Measurements from ENCODE around the gene SLC9A1.

Gene SLC9A1

DNA sequence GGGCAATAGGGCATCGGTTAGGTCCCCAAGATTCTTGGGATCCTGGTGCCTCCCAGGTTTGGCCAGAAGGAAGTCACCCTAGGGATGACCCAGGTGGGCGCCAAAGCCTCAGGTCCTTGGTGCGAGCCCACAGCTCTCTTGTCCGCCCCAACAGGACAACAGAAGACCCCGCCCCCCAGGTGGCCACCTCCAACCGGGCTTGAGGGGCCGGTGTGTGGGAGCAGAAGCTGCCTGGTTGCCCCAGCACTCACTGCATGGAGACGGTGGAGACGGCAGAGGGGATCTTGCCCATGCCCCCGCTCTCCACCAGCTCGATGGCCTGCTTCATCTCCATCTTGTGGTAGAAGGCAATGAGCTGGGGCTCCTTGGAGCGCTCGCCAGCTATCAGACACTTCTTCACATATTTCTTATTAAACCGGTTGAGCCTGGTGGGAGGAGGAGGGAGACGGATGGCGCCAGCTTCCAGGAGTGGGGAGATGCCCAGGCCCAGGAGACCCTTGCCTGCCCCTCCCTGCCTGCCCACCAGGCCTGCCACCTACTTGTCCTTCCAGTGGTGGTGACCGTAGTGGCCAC, 52.7 kb downstream of the SLC9A1 start:
- ATAC-seq (replicated peaks) (no peak), DNase-seq (no peak)
- Mint-ChIP-seq H3K4me3 (no peak overlapping the region), H3K27ac (peak overlapping the region in 1 of 2 donors; percentile 78), H3K36me3 (ENCODE audit: insufficient read depth) (peaks cover 11% of the 10 kb centered on the region), H3K27me3 (no peaks in the 10 kb centered on the region), H3K9me3 (no peaks in the 10 kb centered on the region), H3K4me1 (ENCODE audit: low read depth in 2 of 2) (peaks cover 6 to 11% of the 10 kb centered on the region in 2 donors)

DNA sequence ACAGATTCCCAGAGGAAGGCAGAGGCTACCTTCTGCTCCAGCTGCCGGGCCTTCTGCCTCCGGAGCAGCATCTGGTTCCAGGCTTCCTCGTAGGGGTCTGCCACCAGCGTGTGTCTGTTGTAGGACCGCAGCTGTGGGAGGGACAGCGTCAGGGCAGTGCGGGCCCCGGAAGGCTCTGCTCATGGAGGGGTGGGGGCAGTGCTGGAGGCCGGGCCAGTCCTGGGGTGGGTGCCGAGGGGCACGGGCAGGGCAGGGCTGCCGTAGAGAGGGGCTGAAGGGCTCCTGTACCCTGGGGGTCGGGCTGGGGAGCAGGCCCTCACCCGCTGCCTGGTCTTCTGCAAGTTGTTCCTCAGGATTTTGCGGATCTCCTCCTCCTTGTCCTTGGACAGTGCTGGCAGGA, 53.2 kb downstream of the SLC9A1 start:
- ATAC-seq (replicated peaks) (no peak), DNase-seq (no peak)
- H3K36me3 Mint-ChIP-seq (ENCODE audit: insufficient read depth), result peaks cover 11% of the 10 kb centered on the region
- H3K9me3 Mint-ChIP-seq, result no peaks in the 10 kb centered on the region
- H3K27me3 Mint-ChIP-seq, result no peaks in the 10 kb centered on the region
- H3K27ac Mint-ChIP-seq, result no peak overlapping the region
- peaks cover 6 to 9% of the 10 kb centered on the region in 2 donors for H3K4me1 Mint-ChIP-seq (ENCODE audit: low read depth in 2 of 2)
- no peak overlapping the region for H3K4me3 Mint-ChIP-seq

DNA sequence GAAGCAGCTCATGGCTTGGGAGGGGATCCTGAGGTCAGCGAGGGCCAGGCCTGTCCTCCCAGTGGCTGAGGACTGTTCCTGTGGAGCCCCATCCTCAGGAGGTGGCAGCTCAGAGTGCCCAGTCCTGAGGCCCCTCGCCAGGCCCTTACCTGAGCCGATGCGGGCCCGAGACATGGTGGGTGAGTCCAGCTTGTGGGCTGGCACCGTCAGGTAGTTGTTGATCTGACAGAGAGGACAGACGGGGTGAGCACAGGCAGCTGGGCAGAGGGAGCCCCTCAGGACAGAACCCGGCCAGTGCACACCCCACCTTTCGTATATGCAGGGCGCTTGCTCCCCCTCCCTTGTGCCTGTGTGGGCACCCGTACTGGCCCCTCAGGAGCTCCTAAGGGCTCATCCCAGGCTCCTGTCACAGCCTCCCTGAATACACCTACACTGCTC, 53.9 kb downstream of the SLC9A1 start:
- no peak for DNase-seq
- Mint-ChIP-seq H3K36me3 (ENCODE audit: insufficient read depth) (peaks cover 11% of the 10 kb centered on the region), H3K27ac (no peak overlapping the region), H3K27me3 (no peaks in the 10 kb centered on the region), H3K4me3 (no peak overlapping the region), H3K4me1 (ENCODE audit: low read depth in 2 of 2) (peaks cover 6 to 9% of the 10 kb centered on the region in 2 donors), H3K9me3 (no peaks in the 10 kb centered on the region)
- no peak for ATAC-seq (replicated peaks)

DNA sequence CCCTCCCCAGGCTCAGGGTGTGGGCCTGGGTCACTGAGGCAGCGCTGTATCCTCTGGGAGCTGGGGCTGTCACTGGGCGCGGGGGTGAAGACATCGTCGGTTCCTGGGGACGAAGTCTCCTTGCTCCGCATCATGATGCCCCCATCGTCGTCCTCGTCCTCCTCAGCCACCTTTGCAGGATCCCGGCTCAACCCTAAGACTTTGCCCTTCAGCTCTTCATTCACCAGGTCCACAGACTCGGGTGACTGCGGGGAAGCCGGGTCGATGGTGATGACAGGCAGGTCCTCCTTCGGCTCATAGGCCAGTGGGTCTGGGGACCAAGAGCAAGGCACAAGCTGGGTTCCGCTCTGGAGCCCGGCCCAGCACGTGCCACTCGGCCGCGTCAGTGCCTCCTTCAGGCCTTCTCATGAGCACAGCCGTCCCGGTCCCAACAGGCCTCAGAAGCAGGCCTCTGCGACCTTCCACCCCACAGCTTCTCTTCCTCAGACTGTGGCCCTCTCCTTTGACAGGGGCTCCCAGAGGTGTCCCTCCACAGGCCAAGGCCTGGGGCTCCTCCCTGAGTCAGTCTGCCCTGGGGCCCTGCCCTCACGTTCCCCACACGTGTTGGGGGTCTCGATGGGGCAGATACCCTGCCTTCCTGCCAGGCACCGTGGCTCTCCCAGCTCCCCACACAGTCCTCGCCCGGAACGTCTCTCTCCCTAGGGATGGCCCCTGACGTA, 54.4 kb downstream of the SLC9A1 start:
- ATAC-seq (replicated peaks) (no peak), DNase-seq (no peak)
- Mint-ChIP-seq H3K4me3 (no peak overlapping the region), H3K4me1 (ENCODE audit: low read depth in 2 of 2) (peaks cover 6 to 9% of the 10 kb centered on the region in 2 donors), H3K9me3 (no peaks in the 10 kb centered on the region), H3K36me3 (ENCODE audit: insufficient read depth) (peaks cover 11% of the 10 kb centered on the region), H3K27ac (no peak overlapping the region), H3K27me3 (no peaks in the 10 kb centered on the region)

DNA sequence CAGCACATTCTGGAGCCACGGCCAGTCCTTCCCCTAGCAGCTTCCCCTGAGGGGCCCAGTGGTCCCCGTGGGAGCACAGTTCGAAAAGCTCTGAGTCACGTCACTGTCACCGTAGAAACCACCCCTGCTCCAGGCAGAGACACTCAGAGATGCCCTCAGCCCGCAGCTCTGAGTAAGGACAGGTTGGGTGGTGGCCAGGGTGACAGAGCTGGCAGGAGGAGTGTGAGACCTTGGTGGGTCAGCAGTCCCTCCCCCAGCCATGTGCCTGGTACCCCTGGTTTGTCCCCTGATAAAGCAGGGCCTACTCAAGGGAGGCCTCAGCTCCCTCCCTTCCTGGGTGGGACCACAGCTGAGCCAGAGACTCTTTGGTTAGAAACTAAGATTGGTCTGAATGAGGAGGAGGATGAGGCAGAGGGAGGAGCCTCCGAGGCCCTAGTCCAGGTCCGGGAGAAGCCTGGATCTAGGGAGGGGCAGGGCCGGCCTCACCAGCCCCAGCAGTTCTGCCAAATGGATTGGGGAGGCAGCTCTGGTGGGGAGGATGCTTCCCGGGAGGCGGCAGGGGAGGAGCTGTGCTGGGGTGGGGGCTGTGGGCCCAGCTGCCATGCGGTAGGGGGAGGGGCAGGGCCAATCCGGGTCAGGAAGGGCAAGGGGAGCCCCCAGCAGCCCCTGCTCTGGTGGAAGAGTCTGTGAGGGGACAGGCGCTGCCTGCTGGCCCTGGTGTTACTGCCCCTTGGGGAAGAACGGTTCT, 55.2 kb downstream of the SLC9A1 start:
- peaks cover 7% of the 10 kb centered on the region for H3K36me3 Mint-ChIP-seq (ENCODE audit: insufficient read depth)
- DNase-seq (no peak), ATAC-seq (replicated peaks) (peak; percentile 46)
- no peaks in the 10 kb centered on the region for H3K27me3 Mint-ChIP-seq
- no peaks in the 10 kb centered on the region for H3K9me3 Mint-ChIP-seq
- H3K27ac Mint-ChIP-seq, result peak overlapping the region in 1 of 2 donors; percentile 81
- H3K4me3 Mint-ChIP-seq, result no peak overlapping the region
- H3K4me1 Mint-ChIP-seq (ENCODE audit: low read depth in 2 of 2), result peaks cover 6 to 9% of the 10 kb centered on the region in 2 donors

DNA sequence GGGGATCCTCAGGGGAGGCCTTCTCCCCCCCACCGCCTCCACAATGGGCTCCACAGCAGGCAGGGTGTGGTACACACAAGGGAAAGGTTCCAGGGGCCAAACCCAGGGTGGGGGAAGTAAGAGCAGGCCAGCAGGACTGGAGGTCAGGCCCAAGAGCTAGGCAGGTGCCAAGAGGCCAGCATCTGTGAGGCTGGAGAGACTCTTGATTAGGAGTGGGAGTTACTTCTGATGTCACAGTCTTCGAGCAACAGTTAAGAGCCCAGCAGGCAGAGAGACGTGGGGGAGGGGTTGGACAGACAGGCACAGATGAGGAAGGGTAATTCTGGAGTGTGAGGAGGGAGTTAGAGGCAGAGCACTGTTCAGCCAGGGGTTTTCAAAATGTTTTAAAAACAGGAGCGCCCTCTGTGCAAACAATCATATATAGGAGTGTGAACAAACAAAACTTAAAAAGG, 55.8 kb downstream of the SLC9A1 start:
- no peak for ATAC-seq (replicated peaks)
- Mint-ChIP-seq H3K4me3 (no peak overlapping the region), H3K9me3 (no peaks in the 10 kb centered on the region), H3K27me3 (no peaks in the 10 kb centered on the region), H3K27ac (peak overlapping the region in 1 of 2 donors; percentile 81), H3K36me3 (ENCODE audit: insufficient read depth) (peaks cover 5% of the 10 kb centered on the region), H3K4me1 (ENCODE audit: low read depth in 2 of 2) (peaks cover 6 to 9% of the 10 kb centered on the region in 2 donors)
- DNase-seq, result no peak

DNA sequence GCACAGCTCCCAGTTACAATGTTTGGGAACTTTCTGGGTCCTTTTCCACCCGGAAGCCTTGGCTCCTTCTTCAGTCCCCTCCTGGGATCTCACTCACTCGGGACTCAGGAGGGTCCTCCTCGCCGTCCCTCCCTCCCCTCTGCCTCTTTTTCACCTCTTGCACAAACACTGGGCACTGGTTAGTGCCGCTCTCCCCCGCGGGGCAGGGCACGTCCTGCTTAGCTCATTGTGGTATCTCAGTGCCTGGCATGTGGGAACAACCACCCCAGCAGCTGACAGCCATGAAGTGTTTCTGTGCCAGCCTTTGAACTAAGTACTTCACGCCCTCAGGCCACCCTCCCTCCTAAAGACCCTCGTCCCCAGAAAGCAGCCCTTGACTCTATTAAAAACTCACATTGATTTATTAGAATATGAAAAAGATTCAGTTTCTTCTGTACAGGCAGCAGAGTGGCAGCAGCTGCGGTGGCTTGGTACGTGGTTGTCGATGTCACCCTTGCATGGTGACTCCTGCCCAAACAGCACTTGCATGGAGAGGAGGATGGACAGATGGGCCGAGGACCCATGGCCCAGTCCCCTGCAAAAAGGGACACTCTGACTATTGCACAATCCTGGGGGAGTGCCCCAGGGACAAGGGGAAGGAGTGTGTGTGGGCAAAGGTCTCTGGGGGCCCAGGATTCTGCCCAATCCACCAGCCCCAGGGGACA, 56.3 kb downstream of the SLC9A1 start:
- no peak overlapping the region for H3K4me3 Mint-ChIP-seq
- H3K9me3 Mint-ChIP-seq, result no peaks in the 10 kb centered on the region
- no peak for DNase-seq
- ATAC-seq (replicated peaks), result no peak
- no peak overlapping the region for H3K27ac Mint-ChIP-seq
- H3K4me1 Mint-ChIP-seq (ENCODE audit: low read depth in 2 of 2), result peaks cover 6 to 9% of the 10 kb centered on the region in 2 donors
- peaks cover 3% of the 10 kb centered on the region for H3K36me3 Mint-ChIP-seq (ENCODE audit: insufficient read depth)
- no peaks in the 10 kb centered on the region for H3K27me3 Mint-ChIP-seq

DNA sequence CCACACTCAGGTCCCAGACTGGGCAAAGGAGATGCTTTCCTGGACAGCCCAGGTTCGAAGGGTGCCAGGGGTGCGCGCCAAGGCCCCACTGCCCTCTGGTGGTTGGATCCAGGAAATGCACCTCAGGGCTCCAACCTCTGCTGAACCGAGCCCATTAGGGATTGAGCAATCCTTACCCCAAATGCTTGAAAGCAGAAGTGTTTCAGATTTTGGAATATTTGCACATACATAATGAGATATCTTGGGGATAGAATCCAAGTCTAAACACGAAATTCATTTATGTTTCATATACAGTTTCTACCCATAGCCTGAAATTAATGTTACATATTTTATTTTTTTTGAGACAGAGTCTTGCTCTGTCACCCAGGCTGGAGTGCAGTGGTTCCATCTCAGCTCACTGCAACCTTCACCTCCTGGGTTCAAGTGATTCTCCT, 57.4 kb downstream of the SLC9A1 start:
- no peak overlapping the region for H3K27ac Mint-ChIP-seq
- H3K4me3 Mint-ChIP-seq, result no peak overlapping the region
- DNase-seq, result peak; percentile 73 to 74 (median 73)
- no peaks in the 10 kb centered on the region for H3K27me3 Mint-ChIP-seq
- H3K36me3 Mint-ChIP-seq (ENCODE audit: insufficient read depth), result peaks cover 3% of the 10 kb centered on the region
- peak; percentile 91 for ATAC-seq (replicated peaks)
- peaks cover under 1 to 5% of the 10 kb centered on the region in 2 donors for H3K4me1 Mint-ChIP-seq (ENCODE audit: low read depth in 2 of 2)
- no peaks in the 10 kb centered on the region for H3K9me3 Mint-ChIP-seq

DNA sequence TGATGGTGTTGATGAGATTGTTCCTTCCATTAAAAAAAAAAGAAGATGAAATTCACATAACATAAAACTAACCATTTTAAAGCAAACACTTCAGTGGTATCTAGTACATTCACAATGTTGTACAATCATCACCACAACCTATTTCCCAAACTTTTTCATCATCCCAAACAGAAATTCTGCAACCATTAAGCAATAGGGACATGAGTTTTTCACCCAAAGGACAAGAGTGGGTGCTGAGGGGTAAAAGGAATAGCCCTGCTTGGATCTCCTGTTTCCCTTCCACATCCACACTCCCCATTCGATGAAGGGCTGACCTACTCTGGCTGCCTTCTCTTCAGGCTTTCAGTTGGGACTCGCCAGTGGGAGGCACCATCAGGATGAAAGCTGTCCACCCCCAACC, 59.3 kb downstream of the SLC9A1 start:
- Mint-ChIP-seq H3K36me3 (ENCODE audit: insufficient read depth) (peaks cover 2% of the 10 kb centered on the region), H3K27me3 (peaks cover 6 to 11% of the 10 kb centered on the region in 2 donors), H3K4me1 (ENCODE audit: low read depth in 2 of 2) (peaks cover 0 to 5% of the 10 kb centered on the region in 2 donors), H3K9me3 (no peaks in the 10 kb centered on the region), H3K4me3 (no peak overlapping the region), H3K27ac (no peak overlapping the region)
- DNase-seq (no peak), ATAC-seq (replicated peaks) (no peak)

DNA sequence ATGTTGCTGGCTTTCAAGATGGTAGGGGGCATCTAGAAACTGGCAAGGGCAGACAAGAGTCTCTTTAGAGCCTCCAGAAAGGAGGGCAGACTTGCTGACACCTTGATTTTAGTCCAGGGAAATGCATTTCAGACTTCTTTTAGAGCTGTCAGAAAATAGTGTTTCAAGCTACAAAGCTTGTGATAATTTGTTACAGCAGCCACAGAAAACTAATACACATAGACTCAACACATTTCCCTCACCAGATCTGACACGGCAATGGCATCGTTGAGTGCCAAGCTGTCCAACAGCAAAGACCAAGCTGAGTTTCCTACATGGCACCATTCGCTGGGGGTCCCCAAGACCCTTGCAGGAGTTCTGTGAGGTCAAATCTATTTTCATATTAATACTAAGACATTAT, 62.0 kb downstream of the SLC9A1 start:
- no peak for ATAC-seq (replicated peaks)
- Mint-ChIP-seq H3K4me1 (ENCODE audit: low read depth in 2 of 2) (peaks cover 0 to 2% of the 10 kb centered on the region in 2 donors), H3K27me3 (peaks cover 6 to 19% of the 10 kb centered on the region in 2 donors), H3K36me3 (ENCODE audit: insufficient read depth) (no peaks in the 10 kb centered on the region), H3K9me3 (no peaks in the 10 kb centered on the region), H3K4me3 (no peak overlapping the region), H3K27ac (no peak overlapping the region)
- DNase-seq, result no peak

DNA sequence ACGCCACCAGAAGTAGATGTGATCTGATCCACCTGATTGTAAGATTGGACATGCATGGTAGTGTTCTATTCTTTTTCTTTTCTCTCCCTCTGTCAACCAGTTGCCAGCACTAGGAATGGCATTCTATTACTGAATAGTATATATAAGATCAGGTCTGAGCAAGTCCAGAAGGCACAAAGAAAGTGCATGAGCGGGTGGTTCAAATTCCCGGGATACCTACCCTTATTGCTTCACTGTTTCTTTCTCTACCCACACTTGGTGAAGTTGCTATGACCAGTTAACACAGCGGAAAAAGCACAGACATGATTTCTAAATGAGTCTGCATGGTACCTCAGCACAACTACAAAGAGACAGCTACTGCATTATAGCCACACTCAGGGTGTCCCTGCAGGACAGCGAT, 64.0 kb downstream of the SLC9A1 start:
- ATAC-seq (replicated peaks) (no peak), DNase-seq (no peak)
- peaks cover 6 to 30% of the 10 kb centered on the region in 2 donors for H3K27me3 Mint-ChIP-seq
- peaks cover 4 to 7% of the 10 kb centered on the region in 2 donors for H3K4me1 Mint-ChIP-seq (ENCODE audit: low read depth in 2 of 2)
- peaks cover 6% of the 10 kb centered on the region for H3K36me3 Mint-ChIP-seq (ENCODE audit: insufficient read depth)
- H3K9me3 Mint-ChIP-seq, result peaks cover 0 to 5% of the 10 kb centered on the region in 2 donors
- no peak overlapping the region for H3K27ac Mint-ChIP-seq
- H3K4me3 Mint-ChIP-seq, result no peak overlapping the region

DNA sequence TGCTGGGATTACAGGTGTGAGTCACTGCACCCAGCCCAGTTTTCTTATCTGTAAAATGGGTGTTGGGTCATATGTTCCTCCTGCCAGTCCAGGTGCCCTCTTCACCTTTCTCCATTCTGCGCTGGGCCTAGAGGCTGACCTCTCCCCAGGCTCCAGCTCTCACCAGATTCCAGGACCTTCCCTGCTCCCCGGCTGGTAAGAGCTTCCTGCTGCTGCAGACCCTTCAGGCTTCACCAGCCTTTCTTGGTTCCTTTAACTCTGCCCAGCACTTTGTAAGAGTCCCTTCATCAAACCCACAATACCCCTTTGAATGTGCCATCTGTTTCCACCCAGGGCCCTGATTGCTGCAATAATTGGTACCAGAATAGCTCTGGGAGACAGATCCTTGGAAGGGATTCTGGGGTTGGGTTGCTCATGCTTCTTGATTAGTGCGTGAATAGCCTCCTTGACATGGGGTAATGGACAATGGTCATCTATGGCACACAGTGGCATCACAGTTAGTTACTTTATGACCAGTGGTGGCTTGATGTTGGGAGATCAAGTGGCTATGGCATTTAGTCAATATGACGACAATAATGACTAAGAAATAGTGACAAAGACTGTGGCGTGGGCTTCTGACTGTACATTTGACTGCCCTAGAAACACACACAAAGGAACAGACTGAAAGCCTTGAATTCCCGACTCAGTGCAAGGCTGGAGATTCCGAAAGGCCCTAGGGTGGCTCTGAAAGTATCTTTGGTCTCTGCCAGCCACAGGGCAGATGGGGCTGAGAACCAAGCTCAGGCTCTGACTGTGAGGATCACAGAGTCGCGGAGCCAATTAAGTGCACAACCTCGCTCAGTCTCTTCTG, 67.3 kb downstream of the SLC9A1 start:
- peaks cover 0 to 5% of the 10 kb centered on the region in 2 donors for H3K9me3 Mint-ChIP-seq
- no peak overlapping the region for H3K4me3 Mint-ChIP-seq
- peaks cover 6% of the 10 kb centered on the region for H3K36me3 Mint-ChIP-seq (ENCODE audit: insufficient read depth)
- H3K27me3 Mint-ChIP-seq, result peaks cover 6 to 30% of the 10 kb centered on the region in 2 donors
- DNase-seq (no peak), ATAC-seq (replicated peaks) (no peak)
- peak overlapping the region; percentile 61 to 63 for H3K27ac Mint-ChIP-seq
- peaks cover 4 to 7% of the 10 kb centered on the region in 2 donors for H3K4me1 Mint-ChIP-seq (ENCODE audit: low read depth in 2 of 2)
